Liver (tissue), 9 donors: ENCODE measurements around the gene FGF11. TPM values are rescaled to one million over a fixed set of nuclear protein-coding genes. Genes with fewer than 3 reads are reported as not detected.

Experiments
- DNase-seq: peaks from one replicate; pipeline ENCODE4 v3.0.0-alpha.2; 2017; ENCODE audit warnings: low spot score
- H3K27ac ChIP-seq, 2 donors: one replicate each; pipeline ENCODE4 v1.7.0; 2013; ENCODE audit warnings: inconsistent platforms in 2 of 2, low read length in 2 of 2, control low read depth in 1 of 2, low read depth in 1 of 2, mild to moderate bottlenecking in 1 of 2
- H3K27me3 ChIP-seq, 4 donors: one replicate each; pipeline versions ENCODE4 v1.6.1 to v1.7.0; 2013; ENCODE audit warnings: low read length in 3 of 4, inconsistent platforms in 1 of 4, mild to moderate bottlenecking in 1 of 4, moderate library complexity in 1 of 4; ENCODE audit not compliant: control insufficient read depth in 4 of 4, insufficient read depth in 4 of 4
- H3K36me3 ChIP-seq, 4 donors: one replicate each; pipeline versions ENCODE4 v1.6.1 to v1.7.0; 2013; ENCODE audit warnings: low read length in 3 of 4, mild to moderate bottlenecking in 3 of 4, low read depth in 1 of 4, moderate library complexity in 1 of 4; ENCODE audit not compliant: control insufficient read depth in 4 of 4, insufficient read depth in 3 of 4
- H3K4me1 ChIP-seq, 4 donors: one replicate each; pipeline versions ENCODE4 v1.6.1 to v1.7.0; 2013; ENCODE audit warnings: low read length in 3 of 4, mild to moderate bottlenecking in 3 of 4, moderate library complexity in 1 of 4; ENCODE audit not compliant: control insufficient read depth in 4 of 4, insufficient read depth in 4 of 4
- H3K4me3 ChIP-seq, 3 donors: one replicate each; pipeline versions ENCODE4 v1.6.1 to v1.7.0; 2013; ENCODE audit warnings: low read length in 3 of 3, control low read depth in 1 of 3, low read depth in 1 of 3, mild to moderate bottlenecking in 1 of 3
- H3K9ac ChIP-seq, 2 donors: one replicate each; pipeline ENCODE4 v1.7.0; 2013; ENCODE audit warnings: low read length in 2 of 2, mild to moderate bottlenecking in 2 of 2, moderate library complexity in 2 of 2, control low read depth in 1 of 2, low read depth in 1 of 2
- H3K9me3 ChIP-seq, 4 donors: one replicate each; pipeline versions ENCODE4 v1.6.1 to v1.7.0; 2013; ENCODE audit warnings: low read length in 3 of 4; ENCODE audit not compliant: control insufficient read depth in 4 of 4
- ATF3 ChIP-seq: IDR thresholded peaks from 2 replicates; pipeline ENCODE4 v1.6.1; 2016; ENCODE audit warnings: antibody characterized with exemption
- FOXA2 ChIP-seq: IDR thresholded peaks from 2 replicates; pipeline ENCODE4 v1.6.1; 2016; ENCODE audit warnings: antibody characterized with exemption
- GABPA ChIP-seq, 2 donors: IDR thresholded peaks in 1 of 2; conservative IDR thresholded peaks in 1 of 2; 2 replicates each; pipeline ENCODE4 v1.6.1; 2016; ENCODE audit warnings: antibody characterized with exemption in 2 of 2, mild to moderate bottlenecking in 1 of 2, moderate library complexity in 1 of 2
- HNF4A ChIP-seq, 2 donors: conservative IDR thresholded peaks; 2 replicates each; pipeline ENCODE4 v1.6.1; 2016; ENCODE audit warnings: antibody characterized with exemption in 2 of 2, mild to moderate bottlenecking in 2 of 2
- MAX ChIP-seq: IDR thresholded peaks from 2 replicates; pipeline ENCODE4 v1.6.1; 2016; ENCODE audit warnings: antibody characterized with exemption
- NR2F2 ChIP-seq: IDR thresholded peaks from 2 replicates; pipeline ENCODE4 v1.6.1; 2016; ENCODE audit warnings: antibody characterized with exemption
- RAD21 ChIP-seq, 2 donors: IDR thresholded peaks; 2 replicates each; pipeline ENCODE4 v1.6.1; 2016; ENCODE audit warnings: antibody characterized with exemption in 2 of 2, mild to moderate bottlenecking in 2 of 2
- REST ChIP-seq: IDR thresholded peaks from 2 replicates; pipeline ENCODE4 v1.6.1; 2016; ENCODE audit warnings: antibody characterized with exemption, mild to moderate bottlenecking
- TAF1 ChIP-seq: conservative IDR thresholded peaks from 2 replicates; pipeline ENCODE4 v1.6.1; 2016; ENCODE audit warnings: antibody characterized with exemption, mild to moderate bottlenecking
- YY1 ChIP-seq: IDR thresholded peaks from 2 replicates; pipeline ENCODE4 v1.6.1; 2016; ENCODE audit warnings: antibody characterized with exemption, mild to moderate bottlenecking
- WGBS: extraction: QIAGEN DNeasy Blood & Tissue Kit; methylation state at CpG from one replicate; pipeline ENCODE4 v1.1.7; 2013; 5-methylcytosine and 5-hydroxymethylcytosine counted together
- polyA plus RNA-seq, 2 donors: library from polyadenylated mRNA; stranded (reverse) in 1 of 2; unstranded in 1 of 2; fragments of 200-250 nt in 1 of 2; fragments of >200 nt in 1 of 2; fragmentation: Nextera tagmentation in 1 of 2; extraction: Ambion mirVana in 1 of 2; gene quantifications; one replicate each; pipeline versions ENCODE4 v1.2.1 to v1.2.3, GENCODE V29; 2013 to 2015
- total RNA-seq, 2 donors: library from RNA; depleted of rRNA; stranded (reverse); fragments of >200 nt; gene quantifications; one replicate each; pipeline ENCODE4 v1.2.3, GENCODE V29; 2014
- donor health status: healthy.
- donor health status: healthy.
- donor health status: healthy.
- donor health status: healthy.
- donor health status: healthy.

FGF11 gene
- total and polyA plus RNA-seq, 4 donors: 0.17 to 0.25 (median 0.20) TPM

GRCh38 chr17:7405350-7406234, 33.7 kb upstream of the FGF11 start:
- no peaks in the 10 kb centered on the region for H3K36me3 ChIP-seq
- no peaks in the 10 kb centered on the region for H3K27me3 ChIP-seq
- no peak for DNase-seq
- WGBS: 24% methylated on average over 38 of the region's 38 CpGs
- peak overlapping the region in 1 of 3 donors; percentile 67 for H3K4me3 ChIP-seq
- peaks cover 4 to 8% (median 7%) of the 10 kb centered on the region in 4 donors for H3K4me1 ChIP-seq
- no peaks in the 10 kb centered on the region for H3K9me3 ChIP-seq
- H3K9ac ChIP-seq: no peak overlapping the region
- TF ChIP-seq FOXA2: no peak
- no peak for TF ChIP-seq HNF4A (conservative IDR thresholded peaks at IDR 0.05)
- H3K27ac ChIP-seq: peak overlapping the region in 1 of 2 donors; percentile 6

GRCh38 chr17:7406235-7406825, 33.0 kb upstream of the FGF11 start:
- H3K4me3 ChIP-seq: no peak overlapping the region
- no peaks in the 10 kb centered on the region for H3K27me3 ChIP-seq
- DNase-seq: no peak
- TF ChIP-seq NR2F2 (no peak), MAX (no peak), TAF1 (no peak)
- H3K9ac ChIP-seq: no peak overlapping the region
- H3K27ac ChIP-seq: no peak overlapping the region
- no peaks in the 10 kb centered on the region for H3K9me3 ChIP-seq
- peaks cover 4 to 8% (median 7%) of the 10 kb centered on the region in 4 donors for H3K4me1 ChIP-seq
- WGBS: 53% methylated on average over 12 of the region's 12 CpGs
- H3K36me3 ChIP-seq: no peaks in the 10 kb centered on the region

- Histone ChIP-seq H3K4me1 (peaks cover 4 to 8% (median 7%) of the 10 kb centered on the region in 4 donors), H3K27ac (no peak overlapping the region), H3K9me3 (no peaks in the 10 kb centered on the region), H3K36me3 (no peaks in the 10 kb centered on the region), H3K4me3 (no peak overlapping the region), H3K27me3 (no peaks in the 10 kb centered on the region), H3K9ac (no peak overlapping the region)
- DNase-seq: no peak
- no peak for TF ChIP-seq GABPA (IDR thresholded peaks at IDR 0.05 in 1 of 2, conservative IDR thresholded peaks at IDR 0.05 in 1 of 2)
- TF ChIP-seq REST: no peak
- no peak for TF ChIP-seq YY1
- no peak for TF ChIP-seq TAF1
- TF ChIP-seq ATF3: no peak
- no peak for TF ChIP-seq RAD21 (IDR thresholded peaks at IDR 0.05)
- 84% methylated on average over 13 of the region's 13 CpGs for WGBS
Measured at GRCh38 chr17:7407082-7407481, 32.2 kb upstream of the FGF11 start.
